ENCODE results near the gene ST6GALNAC1. TPM values are rescaled to one million over a fixed set of nuclear protein-coding genes. Genes with fewer than 3 reads are reported as not detected.

ST6GALNAC1 gene
- total and polyA plus RNA-seq, 7 donors = 0.38 to 3.6 (median 0.56) TPM

- no peak overlapping the region for H3K27ac ChIP-seq
- TF ChIP-seq CTCF (IDR thresholded peaks at IDR 0.05) = no peak
- no peaks in the 10 kb centered on the region for H3K36me3 ChIP-seq (ENCODE audit: insufficient read depth in 1 of 2, low read depth in 1 of 2)
- 75 to 85% (median 83%) methylated on average over 3 of the region's 3 CpGs for WGBS, 3 donors
- H3K4me1 ChIP-seq = no peaks in the 10 kb centered on the region
- no peak overlapping the region for H3K4me3 ChIP-seq
- DNase-seq = no peak
- ATAC-seq = no peak
- no peaks in the 10 kb centered on the region for H3K9me3 ChIP-seq
- H3K27me3 ChIP-seq (ENCODE audit: insufficient read depth in 3 of 3, low read length in 2 of 3) = no peaks in the 10 kb centered on the region
- intact Hi-C loops (cut with DNase I) = no loop called here
Measured at GRCh38 chr17:76594690-76595089, 48.9 kb downstream of the ST6GALNAC1 start.

GRCh38 chr17:76593959-76594358, 49.6 kb downstream of the ST6GALNAC1 start:
- intact Hi-C loops (cut with DNase I) = no loop called here
- H3K4me1 ChIP-seq = no peaks in the 10 kb centered on the region
- ATAC-seq (no peak), DNase-seq (no peak)
- 80 to 87% (median 84%) methylated on average over 4 of the region's 4 CpGs for WGBS, 3 donors
- no peak for TF ChIP-seq CTCF (IDR thresholded peaks at IDR 0.05)
- H3K27me3 ChIP-seq (ENCODE audit: insufficient read depth in 3 of 3, low read length in 2 of 3) = no peaks in the 10 kb centered on the region
- no peaks in the 10 kb centered on the region for H3K36me3 ChIP-seq (ENCODE audit: insufficient read depth in 1 of 2, low read depth in 1 of 2)
- no peaks in the 10 kb centered on the region for H3K9me3 ChIP-seq
- H3K27ac ChIP-seq = no peak overlapping the region
- no peak overlapping the region for H3K4me3 ChIP-seq

GRCh38 chr17:76593384-76593826, 50.2 kb downstream of the ST6GALNAC1 start:
- intact Hi-C loops (cut with DNase I) = no loop called here
- H3K36me3 ChIP-seq (ENCODE audit: insufficient read depth in 1 of 2, low read depth in 1 of 2) = no peaks in the 10 kb centered on the region
- H3K4me1 ChIP-seq = no peaks in the 10 kb centered on the region
- peaks cover 0 to 3% (median 0%) of the 10 kb centered on the region in 3 donors for H3K27me3 ChIP-seq (ENCODE audit: insufficient read depth in 3 of 3, low read length in 2 of 3)
- TF ChIP-seq CTCF (IDR thresholded peaks at IDR 0.05) = no peak
- no peaks in the 10 kb centered on the region for H3K9me3 ChIP-seq
- DNase-seq (no peak), ATAC-seq (no peak)
- WGBS, 3 donors = 54 to 57% (median 54%) methylated on average over 8 of the region's 8 CpGs
- H3K4me3 ChIP-seq = no peak overlapping the region
- no peak overlapping the region for H3K27ac ChIP-seq

GRCh38 chr17:76588182-76588581, 55.4 kb downstream of the ST6GALNAC1 start:
- Histone ChIP-seq H3K4me3 (no peak overlapping the region), H3K36me3 (ENCODE audit: insufficient read depth in 1 of 2, low read depth in 1 of 2) (no peaks in the 10 kb centered on the region), H3K27ac (no peak overlapping the region), H3K9me3 (no peaks in the 10 kb centered on the region), H3K27me3 (ENCODE audit: insufficient read depth in 3 of 3, low read length in 2 of 3) (peaks cover 0 to 6% (median 4%) of the 10 kb centered on the region in 3 donors), H3K4me1 (no peaks in the 10 kb centered on the region)
- no peak for TF ChIP-seq CTCF (IDR thresholded peaks at IDR 0.05)
- intact Hi-C loops (cut with DNase I) = loop anchor here (5.0 kb wide), 2 partner anchors 36 to 66 kb away; no protein-coding TSS in a partner anchor
- no peak for DNase-seq
- no peak for ATAC-seq

Data from psoas muscle (tissue), 8 donors.